NCI-H82 treated with DMSO at 0.1 percent for 48 hours (cell line): Measurements from ENCODE around the gene SPTA1.

Experiments used
- DNase-seq: peaks from one replicate; lab custom pipeline; 2025; ENCODE audit not compliant: unreplicated experiment; lab: John Stamatoyannopoulos, UW

SPTA1 gene

DNA sequence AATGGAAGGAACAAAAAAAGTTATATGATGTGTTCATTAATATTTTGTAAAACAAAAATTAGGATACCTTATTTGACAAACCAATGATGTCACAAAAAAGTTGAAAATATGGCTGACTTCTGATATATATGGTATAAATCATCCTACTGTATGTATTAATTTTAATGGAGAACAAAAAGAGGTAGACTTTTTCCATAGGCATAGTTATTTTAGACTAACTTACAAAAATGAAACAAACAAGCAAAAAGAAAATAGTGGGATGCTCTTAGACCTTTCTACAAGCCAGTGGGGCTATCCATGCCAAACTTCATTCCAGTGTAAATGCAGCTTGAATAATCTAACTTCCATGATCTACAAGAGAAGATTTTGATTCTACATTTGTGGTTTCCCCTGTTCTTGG, 522 bp upstream of the SPTA1 start:
- DNase-seq = no peak

- no peak for DNase-seq
Measured at GRCh38 chr1:158685085-158685484, 1.4 kb downstream of the SPTA1 start.

- no peak for DNase-seq
Measured at GRCh38 chr1:158681606-158682005, 4.9 kb downstream of the SPTA1 start.

DNA sequence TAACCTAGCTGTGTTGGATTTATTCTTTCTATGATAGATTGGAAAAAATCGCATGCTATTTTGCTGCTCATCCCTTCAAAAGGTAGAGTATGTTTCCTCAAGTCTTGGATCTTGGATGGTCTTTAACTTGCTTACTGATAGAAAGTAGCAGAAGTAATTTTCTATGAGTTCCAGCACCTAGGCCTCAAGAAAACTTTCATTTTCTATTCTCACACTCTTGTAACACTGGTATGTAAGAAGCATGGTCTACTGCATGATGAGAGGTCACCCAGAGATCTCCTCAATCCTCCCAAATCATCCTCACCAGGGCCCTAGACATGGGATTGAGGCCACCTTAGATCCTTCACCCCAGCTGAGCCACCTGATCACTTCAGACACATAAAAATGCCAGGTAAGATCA, 7.2 kb downstream of the SPTA1 start:
- no peak for DNase-seq

- no peak for DNase-seq
Measured at GRCh38 chr1:158675563-158676323, 10.8 kb downstream of the SPTA1 start.

DNA sequence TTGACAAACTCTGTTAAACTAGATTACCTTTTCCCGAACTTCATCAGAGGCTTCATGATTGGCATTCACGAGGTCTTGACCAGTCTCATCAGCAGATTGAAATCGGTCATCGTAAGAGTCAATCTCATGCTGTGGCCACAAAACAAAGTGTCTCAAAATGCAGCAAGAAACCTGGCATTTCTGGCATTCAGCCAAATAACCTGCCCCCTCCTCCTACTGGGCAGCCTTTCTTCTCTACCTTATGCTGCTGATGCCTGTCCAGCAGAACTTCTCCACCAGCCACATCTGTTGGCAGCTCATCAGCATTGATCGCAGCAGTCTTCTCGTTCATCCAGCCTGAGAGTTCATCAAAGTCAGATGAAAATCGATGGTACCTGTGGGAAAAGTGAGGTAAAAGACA, 12.2 kb downstream of the SPTA1 start:
- DNase-seq = no peak

DNA sequence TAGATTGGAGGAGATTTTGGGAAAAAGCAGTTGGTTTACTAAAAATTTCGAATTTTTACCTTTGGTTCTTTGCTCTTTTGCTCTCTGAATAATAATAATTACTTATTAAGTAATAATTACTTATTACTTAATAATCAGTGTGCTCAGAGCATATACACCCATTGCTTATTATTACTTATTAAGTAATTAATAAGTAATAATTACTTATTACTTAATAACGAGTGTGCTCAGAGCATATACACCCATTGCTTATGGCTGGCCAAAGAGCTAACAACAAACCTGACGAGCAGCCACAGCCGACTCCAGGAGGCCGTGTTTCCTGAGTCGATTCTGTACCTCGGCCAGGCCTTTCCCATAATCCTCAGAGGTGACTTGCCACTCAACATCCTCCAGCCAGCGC, 20.5 kb downstream of the SPTA1 start:
- no peak for DNase-seq

- no peak for DNase-seq
Measured at GRCh38 chr1:158654571-158654970, 31.9 kb downstream of the SPTA1 start.

DNA sequence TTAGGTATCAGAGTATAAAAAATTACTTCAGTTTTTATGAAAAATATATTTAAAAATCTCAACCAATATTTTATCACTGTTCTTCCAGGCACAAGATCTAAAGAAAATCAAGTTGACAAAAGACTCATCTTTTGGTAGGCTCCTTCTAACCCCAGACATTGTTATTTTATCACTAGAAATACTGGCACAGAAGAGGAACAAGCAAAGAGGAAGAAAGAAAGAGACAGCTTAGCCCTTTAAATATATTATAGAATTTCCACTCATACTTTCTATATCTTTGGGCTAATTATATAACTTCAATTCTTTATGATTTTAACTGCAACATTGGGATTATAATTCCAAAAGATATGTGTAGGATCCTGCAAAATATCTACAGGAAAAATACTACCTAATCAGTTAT, 32.4 kb downstream of the SPTA1 start:
- DNase-seq = no peak

DNA sequence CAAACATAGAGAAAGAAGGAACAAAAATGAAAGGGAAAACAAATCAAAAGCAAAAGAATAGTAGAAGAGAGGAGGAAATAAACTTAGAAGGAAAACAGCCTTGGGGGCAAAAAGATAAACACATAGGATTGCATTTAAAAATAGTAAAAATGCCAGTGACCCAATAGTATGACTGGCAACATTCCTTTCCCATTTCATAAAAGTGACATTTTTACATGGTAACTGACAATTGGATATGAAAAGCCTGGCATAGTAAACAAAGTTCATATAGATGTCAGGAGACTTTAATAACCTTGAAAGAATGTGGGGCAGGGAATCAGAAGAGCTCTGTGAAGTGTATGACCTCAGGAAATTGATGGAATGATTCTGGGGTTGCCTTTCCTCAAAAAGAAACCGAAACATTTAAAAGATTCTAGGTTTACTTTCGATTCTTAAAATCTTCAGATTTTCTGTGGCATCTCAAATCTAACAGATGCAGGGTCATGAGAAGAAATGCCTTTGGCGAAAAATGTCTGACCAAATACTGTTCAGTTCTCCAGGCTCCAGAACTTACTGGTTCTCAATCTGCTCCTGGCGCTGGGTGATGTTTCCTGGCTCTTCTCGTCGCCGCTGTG, 33.7 kb downstream of the SPTA1 start:
- no peak for DNase-seq

- no peak for DNase-seq
Measured at GRCh38 chr1:158649052-158649451, 37.5 kb downstream of the SPTA1 start.

- no peak for DNase-seq
Measured at GRCh38 chr1:158646465-158646864, 40.0 kb downstream of the SPTA1 start.

- no peak for DNase-seq
Measured at GRCh38 chr1:158644449-158644848, 42.1 kb downstream of the SPTA1 start.

DNA sequence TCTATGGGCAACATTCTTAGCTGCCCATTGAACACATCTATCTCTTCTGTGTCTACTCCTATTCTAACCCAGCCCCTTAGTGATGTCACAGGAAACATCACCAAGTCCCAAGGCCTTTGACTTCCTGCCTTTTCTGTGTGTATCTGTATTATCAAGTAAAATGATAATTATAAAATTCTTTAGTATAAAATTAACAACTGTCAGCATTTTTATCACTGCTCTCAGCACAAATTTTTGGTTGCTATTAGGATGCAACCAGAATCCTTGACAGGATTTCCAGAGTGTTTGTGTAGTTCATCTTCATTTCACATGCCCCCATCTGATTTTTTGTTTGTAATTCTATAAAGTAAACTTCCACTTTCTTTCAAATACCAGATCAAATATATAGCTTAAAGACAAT, 47.6 kb downstream of the SPTA1 start:
- DNase-seq = no peak

GRCh38 chr1:158638146-158638545, 48.4 kb downstream of the SPTA1 start:
- no peak for DNase-seq

DNA sequence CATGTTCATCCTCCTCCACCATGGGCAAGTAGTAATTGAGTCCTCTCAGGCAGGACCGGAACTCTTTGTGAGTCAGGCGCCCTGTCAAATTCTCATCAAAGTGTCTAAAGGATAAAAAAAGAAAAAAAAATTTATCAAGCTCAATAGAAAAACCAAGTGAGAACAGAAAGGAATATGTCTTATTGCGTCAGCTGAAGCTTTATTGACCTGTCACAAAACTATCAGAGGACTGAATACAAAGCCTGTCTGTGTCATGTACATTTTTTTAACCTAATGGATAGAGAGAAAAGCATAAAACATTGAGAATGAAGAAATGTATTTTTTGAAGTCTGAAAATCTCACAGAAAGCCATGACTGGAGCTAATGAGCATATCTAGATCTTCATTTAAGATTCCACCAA, 72.8 kb downstream of the SPTA1 start:
- DNase-seq = no peak

GRCh38 chr1:158611916-158612315, 74.6 kb downstream of the SPTA1 start:
- DNase-seq = no peak

GRCh38 chr1:158607296-158607695, 79.2 kb downstream of the SPTA1 start:
- DNase-seq = no peak

DNA sequence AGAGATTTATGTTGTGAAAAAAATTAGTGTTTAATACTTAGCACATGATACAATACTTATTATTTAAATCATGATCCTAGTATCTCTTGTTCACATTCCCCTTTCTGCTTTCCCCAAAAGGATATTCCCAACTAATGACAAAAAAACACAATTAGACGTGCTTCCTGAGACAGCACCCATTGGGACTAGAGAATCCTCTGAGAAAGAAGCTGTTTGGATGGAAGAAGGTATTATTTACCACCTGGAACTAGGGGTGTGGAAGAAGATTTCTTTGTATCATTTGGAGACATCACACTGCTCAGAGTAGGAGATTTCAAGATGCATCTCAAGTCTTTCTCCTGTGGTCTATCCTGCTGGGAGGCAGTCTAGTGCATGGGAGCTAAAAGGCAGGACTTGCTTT, 81.5 kb downstream of the SPTA1 start, which contains the start of gene OR10Z1:
Gene OR10Z1, plus strand, starts transcription at position 301 of the 400 bp plus-strand sequence. CDS start 1,171 bp downstream, outside the sequence.
- no peak for DNase-seq

DNA sequence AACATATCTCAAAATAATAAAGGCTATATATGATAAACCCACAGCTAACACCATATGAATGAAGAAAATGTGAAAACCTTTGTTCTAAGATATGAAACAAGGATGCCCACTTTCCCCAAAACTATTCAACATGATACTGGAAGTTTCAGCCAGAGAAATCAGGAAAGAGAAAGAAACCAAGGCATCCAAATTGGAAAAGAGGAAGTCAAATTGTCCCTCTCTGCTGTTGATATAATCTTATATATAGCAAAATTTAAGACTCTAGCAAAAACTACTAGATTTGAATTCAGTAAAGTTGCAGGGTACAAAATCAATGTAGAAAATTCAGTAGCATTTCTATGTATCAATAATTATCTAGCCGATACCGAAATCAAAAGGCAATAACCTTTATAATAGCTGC, 85.8 kb downstream of the SPTA1 start:
- no peak for DNase-seq

GRCh38 chr1:158586942-158587341, 99.6 kb downstream of the SPTA1 start:
- DNase-seq = no peak

GRCh38 chr1:158583962-158584361, 102.6 kb downstream of the SPTA1 start:
- DNase-seq = no peak

DNA sequence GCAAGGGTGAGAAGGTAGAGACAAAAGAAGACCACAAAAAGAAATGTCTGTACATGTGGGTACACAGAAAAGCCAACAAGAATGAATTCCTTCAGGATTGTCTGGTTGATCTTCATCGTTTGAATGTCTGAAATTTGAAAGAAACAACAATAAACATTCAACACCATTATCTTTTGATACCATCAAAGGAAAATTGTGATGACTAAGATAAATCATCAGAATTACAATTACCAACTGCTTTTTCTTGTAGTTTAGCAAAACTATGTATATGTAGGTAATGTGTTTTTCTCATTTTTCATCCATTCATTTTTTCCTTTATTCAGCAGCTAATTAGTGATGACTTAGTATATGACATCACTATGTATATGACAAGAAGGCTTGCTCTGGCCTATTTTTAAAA, 106.8 kb downstream of the SPTA1 start, which contains the start of gene OR10X1:
Gene OR10X1, minus strand, starts transcription at position 167 of the 400 bp plus-strand sequence. Its CDS starts 0 bp downstream, at position 167.
- DNase-seq = no peak
